Ramos (cell line): ENCODE measurements around the gene HTRA2.
"Not testable (repeated sequence)": the region's sequence is repeated elsewhere in the genome, so short reads cannot be mapped to it uniquely, and the experiment has no call there.

Source experiments
- in situ Hi-C: fragments of 300-500 bp; cut with MboI; formaldehyde crosslinking; loops from one replicate; pipeline ENCODE4 v1.14.3; 2022; ENCODE audit warnings: low sequenced_read_pairs; ENCODE audit not compliant: unreplicated experiment

HTRA2 gene

GRCh38 chr2:74556831-74557370, 27.2 kb downstream of the HTRA2 start:
- in situ Hi-C loops, result no loop called here

GRCh38 chr2:74558284-74559230, 28.8 kb downstream of the HTRA2 start:
- in situ Hi-C loops, result no loop called here

GRCh38 chr2:74559912-74560311, 30.2 kb downstream of the HTRA2 start:
- in situ Hi-C loops, result no loop called here

- in situ Hi-C loops, result no loop called here
Observed at GRCh38 chr2:74560591-74560990, 30.9 kb downstream of the HTRA2 start.

- in situ Hi-C loops, result not testable (repeated sequence)
Observed at GRCh38 chr2:74561022-74561421, 31.3 kb downstream of the HTRA2 start.

- in situ Hi-C loops, result no loop called here
Observed at GRCh38 chr2:74562126-74562775, 32.5 kb downstream of the HTRA2 start.

GRCh38 chr2:74564222-74564621, 34.5 kb downstream of the HTRA2 start:
- in situ Hi-C loops, result no loop called here

- in situ Hi-C loops, result no loop called here
Observed at GRCh38 chr2:74566076-74566753, 36.5 kb downstream of the HTRA2 start.

GRCh38 chr2:74566754-74567085, 37.0 kb downstream of the HTRA2 start:
- in situ Hi-C loops, result no loop called here

GRCh38 chr2:74567881-74568280, 38.1 kb downstream of the HTRA2 start:
- in situ Hi-C loops, result no loop called here

GRCh38 chr2:74569686-74570085, 40.0 kb downstream of the HTRA2 start:
- in situ Hi-C loops, result no loop called here

GRCh38 chr2:74571058-74571457, 41.3 kb downstream of the HTRA2 start:
- in situ Hi-C loops, result no loop called here

GRCh38 chr2:74572178-74572925, 42.6 kb downstream of the HTRA2 start:
- in situ Hi-C loops, result no loop called here

- in situ Hi-C loops, result no loop called here
Observed at GRCh38 chr2:74573747-74574562, 44.2 kb downstream of the HTRA2 start.

GRCh38 chr2:74575320-74575719, 45.6 kb downstream of the HTRA2 start:
- in situ Hi-C loops, result no loop called here

- in situ Hi-C loops, result no loop called here
Observed at GRCh38 chr2:74576211-74576862, 46.6 kb downstream of the HTRA2 start.

GRCh38 chr2:74576863-74577229, 47.1 kb downstream of the HTRA2 start:
- in situ Hi-C loops, result no loop called here

GRCh38 chr2:74577448-74577847, 47.7 kb downstream of the HTRA2 start:
- in situ Hi-C loops, result no loop called here

GRCh38 chr2:74578408-74578807, 48.7 kb downstream of the HTRA2 start:
- in situ Hi-C loops, result no loop called here
